HG02870 (cell line): ENCODE data around the gene MYRF.

ENCODE experiments used
- ATAC-seq: cut with Tn5 transposase; IDR thresholded peaks from one replicate; pipeline ENCODE4 v1.9.1; 2021; ENCODE audit warnings: mild to moderate bottlenecking, moderate library complexity; ENCODE audit not compliant: unreplicated experiment

MYRF gene

GRCh38 chr11:61792310-61793082, 40.1 kb downstream of the MYRF start, which contains the start of the genes FEN1 and TMEM258:
TSS of gene FEN1 (plus strand) at chr11:61792911. CDS start at chr11:61795362, 2,451 bp downstream.
TSS of gene TMEM258 (minus strand) at chr11:61792599. CDS start at chr11:61792558, 41 bp downstream.
- ATAC-seq, result peak; percentile 73

GRCh38 chr11:61793083-61793828, 40.8 kb downstream of the MYRF start:
- ATAC-seq, result peak; percentile 15

- no peak for ATAC-seq
Observed at GRCh38 chr11:61793829-61794204, 41.4 kb downstream of the MYRF start.

- ATAC-seq, result no peak
Observed at GRCh38 chr11:61794579-61794978, 42.1 kb downstream of the MYRF start.

GRCh38 chr11:61795459-61795858, 43.0 kb downstream of the MYRF start:
- no peak for ATAC-seq

- no peak for ATAC-seq
Observed at GRCh38 chr11:61795876-61796526, 43.6 kb downstream of the MYRF start.

GRCh38 chr11:61797263-61797944, 45.0 kb downstream of the MYRF start:
- ATAC-seq, result no peak

GRCh38 chr11:61799665-61800284, 47.3 kb downstream of the MYRF start:
- no peak for ATAC-seq

- no peak for ATAC-seq
Observed at GRCh38 chr11:61800331-61801281, 48.2 kb downstream of the MYRF start.

- ATAC-seq, result no peak
Observed at GRCh38 chr11:61802605-61803004, 50.2 kb downstream of the MYRF start.

- ATAC-seq, result no peak
Observed at GRCh38 chr11:61803889-61804647, 51.6 kb downstream of the MYRF start.

GRCh38 chr11:61805146-61805545, 52.7 kb downstream of the MYRF start:
- ATAC-seq, result no peak

GRCh38 chr11:61806785-61807184, 54.3 kb downstream of the MYRF start:
- ATAC-seq, result no peak

GRCh38 chr11:61810671-61811175, 58.3 kb downstream of the MYRF start:
- no peak for ATAC-seq

- ATAC-seq, result no peak
Observed at GRCh38 chr11:61811831-61812230, 59.4 kb downstream of the MYRF start.

- ATAC-seq, result no peak
Observed at GRCh38 chr11:61812736-61813411, 60.4 kb downstream of the MYRF start.

GRCh38 chr11:61814247-61814957, 62.0 kb downstream of the MYRF start:
- no peak for ATAC-seq
